ENCODE data around the gene PFKFB2.

Gene PFKFB2

GRCh38 chr1:207021876-207022596, 31.0 kb upstream of the PFKFB2 start:
- no peak for DNase-seq (ENCODE audit: low spot score)

DNA sequence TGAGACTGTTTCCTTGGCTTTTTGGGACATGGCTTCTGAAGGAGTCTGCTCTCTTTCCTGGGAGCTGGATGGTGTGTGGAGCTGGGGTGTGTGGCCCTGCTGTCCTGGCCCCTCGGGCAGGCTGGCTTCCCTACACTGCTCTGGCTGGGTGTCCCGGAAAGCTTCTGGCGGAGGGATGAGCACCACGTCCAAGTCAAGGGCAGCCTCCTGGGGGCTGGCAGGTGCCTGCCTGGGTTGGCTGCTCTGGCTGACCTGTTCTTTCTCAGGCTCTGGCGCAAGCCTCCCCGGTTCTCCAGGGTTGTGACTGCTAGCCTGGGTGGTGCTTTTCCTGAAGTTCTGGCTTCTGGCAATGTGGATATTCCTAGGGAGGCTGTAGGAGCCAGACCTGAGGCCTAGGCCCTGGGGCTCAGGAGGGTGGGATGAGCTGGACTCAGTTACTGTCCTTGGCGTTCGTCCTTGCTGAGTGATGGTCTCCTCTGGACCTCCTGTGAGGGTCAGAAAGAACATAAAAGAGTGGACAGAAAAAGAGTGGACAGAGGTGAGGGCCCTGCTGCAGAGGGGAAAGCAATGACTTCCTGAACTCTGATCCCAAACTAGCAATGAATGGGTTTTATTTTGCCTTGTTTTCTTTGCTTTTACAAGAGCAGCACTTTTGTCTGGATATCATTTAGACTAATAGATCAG, 29.9 kb upstream of the PFKFB2 start:
- no peak for DNase-seq (ENCODE audit: low spot score)

DNA sequence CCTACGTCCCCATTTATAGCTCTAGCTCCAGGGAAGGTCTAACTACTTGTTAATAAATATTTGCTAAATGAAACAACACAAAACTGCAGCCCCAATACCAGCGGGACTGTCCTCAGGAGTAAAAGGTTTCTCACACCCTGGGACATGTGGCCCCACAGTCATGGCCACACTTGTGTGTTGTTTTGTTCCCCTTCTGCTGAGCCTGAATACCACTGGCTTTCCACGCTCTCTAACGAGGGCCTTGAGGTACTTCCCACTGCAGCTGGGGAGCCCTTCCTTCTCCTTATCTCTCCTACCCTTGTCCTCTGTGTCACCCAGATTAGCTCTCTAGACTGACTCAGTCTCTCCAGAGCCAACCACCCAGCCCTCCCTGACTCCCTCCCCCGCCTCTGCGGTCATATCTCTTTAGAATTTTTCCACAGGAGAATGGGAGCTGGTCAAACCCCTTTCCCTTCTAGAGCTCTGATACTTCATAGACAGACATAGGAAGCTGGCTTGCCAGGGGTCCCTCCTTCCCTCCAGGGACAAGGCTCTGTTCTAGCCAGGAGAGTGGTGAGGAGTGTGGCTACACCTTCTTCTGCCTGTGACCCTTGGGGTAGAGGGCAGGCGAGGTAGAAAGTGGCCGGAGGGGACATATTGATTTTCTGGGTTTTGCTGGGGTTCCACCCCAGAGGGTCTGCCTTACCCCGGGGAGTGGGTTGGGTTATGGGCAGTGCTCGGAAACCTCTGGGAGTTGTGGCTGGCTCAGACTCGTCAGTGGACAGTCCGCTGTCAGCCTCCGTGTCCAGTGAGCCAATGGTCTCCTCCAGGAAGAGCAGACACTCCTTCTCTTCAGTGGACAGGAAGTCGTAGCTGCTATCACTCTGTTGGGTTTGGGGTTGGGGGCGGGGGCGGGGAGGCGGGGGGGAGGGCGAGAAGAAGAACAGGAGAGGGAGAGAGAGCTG, 28.6 kb upstream of the PFKFB2 start:
- DNase-seq (ENCODE audit: low spot score), result no peak

DNA sequence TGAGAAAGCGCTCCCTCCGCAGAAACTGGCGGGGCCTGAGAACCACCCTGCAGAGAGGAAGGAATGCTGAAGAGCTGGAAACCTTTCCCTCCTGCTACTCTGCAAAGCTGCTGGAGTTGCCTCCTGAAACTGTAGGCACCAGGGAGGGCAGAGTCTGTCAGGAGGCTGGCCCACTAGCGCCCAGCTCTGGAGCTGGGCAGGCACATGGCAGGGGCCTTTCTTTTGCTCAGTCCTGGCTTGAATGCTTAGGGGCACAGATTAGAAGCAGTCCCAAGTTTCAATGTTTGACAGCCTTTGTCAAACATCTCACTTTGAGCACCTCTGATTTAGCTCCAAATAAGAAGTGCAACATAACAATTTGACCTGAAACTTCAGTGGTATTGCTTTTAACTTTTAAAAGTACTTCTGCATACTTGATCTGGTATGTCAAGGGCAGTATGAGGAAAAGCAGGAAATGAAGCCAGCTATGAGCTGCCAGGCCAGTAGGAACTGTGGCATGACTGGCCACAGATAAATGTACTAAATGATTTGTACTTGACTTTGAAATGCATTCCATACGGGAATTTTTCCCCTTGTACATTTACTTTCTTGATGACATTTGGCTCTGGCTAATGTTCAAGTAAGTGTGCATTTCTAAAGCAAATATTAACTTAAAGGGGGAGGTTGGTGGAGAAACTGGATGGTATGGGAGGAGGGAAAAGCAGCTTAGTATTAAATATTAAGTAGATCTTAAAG, 27.8 kb upstream of the PFKFB2 start:
- no peak for DNase-seq (ENCODE audit: low spot score)

DNA sequence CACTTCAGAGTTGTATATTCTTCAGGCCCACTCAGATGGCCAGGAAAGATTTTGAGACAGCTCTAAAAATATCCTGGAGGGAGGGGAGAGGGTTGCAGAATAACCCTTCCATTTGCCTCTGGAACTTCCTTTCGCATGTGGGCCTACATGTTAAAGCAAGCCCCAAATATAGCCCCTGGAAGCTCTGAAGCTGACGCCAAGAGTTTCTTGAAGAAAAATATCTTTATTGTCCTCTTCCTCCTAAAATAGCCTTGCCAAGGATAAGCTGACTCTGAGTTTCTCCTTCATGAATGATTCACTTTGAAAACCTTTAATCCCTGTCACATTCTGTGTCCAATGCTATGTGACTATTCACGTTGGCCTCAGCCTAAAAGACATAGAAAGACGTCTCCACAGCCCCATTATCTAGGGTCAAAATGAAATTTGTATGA, 27.0 kb upstream of the PFKFB2 start:
- no peak for DNase-seq (ENCODE audit: low spot score)

DNA sequence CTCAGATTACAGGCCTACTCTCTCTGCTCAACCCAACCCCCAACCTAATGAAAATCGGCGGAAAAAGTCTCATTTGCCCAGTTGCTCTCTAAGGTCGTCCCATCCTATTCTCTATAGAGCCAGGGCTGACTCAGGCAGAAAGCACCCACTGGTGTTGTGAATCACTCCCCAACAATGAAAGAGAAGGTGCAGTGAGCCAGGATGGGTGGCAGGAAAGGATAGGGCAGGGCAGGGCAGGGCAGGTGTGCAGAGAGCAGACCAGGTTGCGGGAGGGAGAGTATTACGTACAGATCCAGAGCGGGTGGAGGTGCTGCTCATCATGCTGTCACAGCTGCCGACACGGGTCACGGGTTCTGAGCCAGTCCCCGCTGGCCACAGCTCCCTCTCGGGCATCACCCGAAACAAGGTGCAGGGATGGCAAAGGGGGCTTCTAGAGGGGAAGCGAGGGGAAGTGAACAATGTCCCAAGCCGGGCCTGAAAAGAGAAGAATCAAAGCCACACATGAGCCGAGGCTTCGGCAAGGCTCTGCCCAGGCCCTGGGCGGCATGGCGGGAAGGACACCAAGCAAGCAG, 25.8 kb upstream of the PFKFB2 start:
- DNase-seq (ENCODE audit: low spot score), result no peak

DNA sequence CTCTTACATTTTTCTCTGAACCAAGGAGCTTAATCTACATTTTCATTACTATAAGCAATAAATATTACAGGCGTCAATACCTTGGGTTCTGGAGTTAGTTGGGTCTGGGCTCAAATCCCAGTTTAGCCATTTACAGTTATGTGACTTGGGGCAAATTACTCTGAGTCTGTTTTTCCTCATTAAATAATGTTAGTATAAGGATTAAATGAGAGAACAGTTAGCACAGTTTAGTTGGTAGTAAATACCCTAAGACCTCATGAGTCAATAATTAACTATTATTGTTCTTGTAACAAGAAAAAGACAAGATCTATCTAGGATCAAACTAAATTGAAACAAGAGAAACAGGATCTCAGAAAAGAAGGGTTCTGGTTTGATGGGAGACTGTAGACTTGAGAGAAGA, 25.2 kb upstream of the PFKFB2 start:
- DNase-seq (ENCODE audit: low spot score), result no peak

DNA sequence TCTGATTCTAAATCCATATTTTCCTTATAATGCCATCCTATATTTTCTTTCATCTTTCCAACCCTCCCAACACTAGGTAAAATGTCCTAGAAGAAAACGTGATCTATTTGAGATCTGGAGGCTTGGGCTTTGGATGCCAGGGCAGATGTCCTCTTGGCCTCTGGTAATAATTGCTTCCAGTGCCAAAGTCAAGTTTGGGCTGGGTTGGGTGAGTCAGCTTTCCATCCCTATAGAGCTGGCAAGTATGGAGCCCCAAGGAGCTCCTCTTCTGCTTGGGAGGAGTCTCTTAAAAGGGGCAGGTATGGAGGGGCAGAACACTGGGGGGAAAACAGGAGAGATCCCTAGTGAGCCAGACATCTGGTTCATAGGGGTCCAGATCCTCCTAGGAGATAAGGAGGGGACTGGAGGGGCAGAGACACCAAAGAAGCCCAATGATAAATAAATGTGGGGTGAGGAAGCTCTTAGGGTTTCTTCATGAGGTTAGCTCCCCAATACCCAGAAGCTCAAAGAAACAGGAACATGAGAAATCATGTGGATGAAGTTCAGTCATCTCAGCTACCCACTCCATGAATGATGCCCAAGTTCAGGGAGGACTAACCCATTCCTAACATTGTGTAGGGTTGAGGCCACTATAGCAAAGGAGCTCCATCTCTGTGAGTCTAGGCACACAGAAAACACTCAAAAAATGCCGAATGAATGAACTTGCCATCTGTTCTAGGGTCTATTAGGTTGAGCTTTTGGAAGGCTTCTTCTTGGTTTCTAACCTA, 24.0 kb upstream of the PFKFB2 start:
- DNase-seq (ENCODE audit: low spot score), result no peak

- no peak for DNase-seq (ENCODE audit: low spot score)
Measured at GRCh38 chr1:207029701-207030521, 23.2 kb upstream of the PFKFB2 start.

GRCh38 chr1:207030522-207031009, 22.5 kb upstream of the PFKFB2 start:
- DNase-seq (ENCODE audit: low spot score), result no peak

DNA sequence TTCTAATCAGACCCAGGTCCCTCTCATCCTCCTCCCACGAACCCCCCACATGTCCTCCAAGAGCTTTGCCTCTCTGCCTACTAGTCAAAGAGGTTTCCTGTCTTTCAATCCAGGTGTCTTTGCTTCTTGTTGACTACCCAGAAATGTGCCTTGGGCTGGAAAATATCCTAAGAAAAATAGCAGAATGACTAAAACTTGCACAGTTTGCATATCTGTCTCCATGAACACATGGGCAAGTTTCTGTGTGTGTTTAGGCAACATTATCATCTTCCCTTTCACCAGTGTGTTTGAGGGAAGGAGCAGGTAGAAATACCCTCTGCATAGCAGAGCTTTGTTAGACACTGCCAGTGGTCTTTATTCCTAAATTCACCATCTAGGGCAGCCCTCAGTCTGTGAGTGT, 22.1 kb upstream of the PFKFB2 start:
- no peak for DNase-seq (ENCODE audit: low spot score)

DNA sequence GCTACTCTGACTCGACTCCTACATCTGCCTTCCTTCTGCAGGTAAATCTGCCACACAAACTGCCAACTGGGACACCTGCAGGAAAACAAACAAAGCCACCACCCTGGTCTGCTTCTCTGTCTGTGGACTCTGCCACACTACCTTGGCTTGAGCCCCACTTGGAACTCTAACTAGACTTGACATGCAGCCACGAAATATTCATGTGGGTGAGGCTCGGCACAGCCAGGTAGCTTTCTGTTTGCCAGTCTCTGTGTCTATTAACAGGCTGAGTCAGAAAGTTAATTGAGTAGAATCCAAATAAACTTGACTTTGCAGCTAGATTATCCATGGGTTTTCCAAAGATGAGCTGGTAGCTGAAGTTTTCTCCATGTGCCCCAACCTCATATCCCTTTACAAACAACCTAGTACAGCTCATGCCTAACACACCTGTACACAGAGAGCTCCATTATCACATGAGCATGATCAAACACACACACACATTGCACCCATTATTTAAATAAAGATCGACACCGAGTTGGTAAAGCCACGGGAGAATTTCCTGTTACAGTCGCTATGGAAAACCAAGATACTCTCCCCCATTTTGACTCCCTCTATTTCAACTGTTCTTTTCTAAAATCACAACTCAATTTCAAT, 21.3 kb upstream of the PFKFB2 start:
- no peak for DNase-seq (ENCODE audit: low spot score)

GRCh38 chr1:207032528-207033017, 20.5 kb upstream of the PFKFB2 start, which contains the start of gene C1orf116:
Gene C1orf116 (minus strand): TSS chr1:207032756. CDS start chr1:207027598, 5,158 bp downstream.
- DNase-seq (ENCODE audit: low spot score), result peak; percentile 55

DNA sequence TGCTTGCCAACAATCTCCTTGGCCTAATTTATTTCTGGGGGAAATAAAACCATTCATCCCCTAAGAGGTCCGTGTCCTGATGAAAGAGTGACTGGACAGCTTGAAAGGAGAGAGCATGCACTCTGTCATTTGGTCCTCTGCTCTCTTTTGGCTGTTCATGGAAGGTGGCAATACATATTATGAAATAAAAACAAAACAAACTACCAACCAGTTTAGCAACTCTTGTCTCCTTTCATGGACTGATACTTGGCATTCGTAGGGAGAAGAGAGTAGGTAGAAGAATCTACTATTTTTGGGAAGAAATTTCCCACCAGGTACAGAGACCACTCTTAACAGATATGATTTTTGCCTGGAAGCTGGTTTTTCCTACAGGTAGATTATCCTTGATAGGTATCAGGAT, 19.8 kb upstream of the PFKFB2 start:
- DNase-seq (ENCODE audit: low spot score), result no peak

- DNase-seq (ENCODE audit: low spot score), result no peak
Measured at GRCh38 chr1:207034208-207034607, 18.9 kb upstream of the PFKFB2 start.

DNA sequence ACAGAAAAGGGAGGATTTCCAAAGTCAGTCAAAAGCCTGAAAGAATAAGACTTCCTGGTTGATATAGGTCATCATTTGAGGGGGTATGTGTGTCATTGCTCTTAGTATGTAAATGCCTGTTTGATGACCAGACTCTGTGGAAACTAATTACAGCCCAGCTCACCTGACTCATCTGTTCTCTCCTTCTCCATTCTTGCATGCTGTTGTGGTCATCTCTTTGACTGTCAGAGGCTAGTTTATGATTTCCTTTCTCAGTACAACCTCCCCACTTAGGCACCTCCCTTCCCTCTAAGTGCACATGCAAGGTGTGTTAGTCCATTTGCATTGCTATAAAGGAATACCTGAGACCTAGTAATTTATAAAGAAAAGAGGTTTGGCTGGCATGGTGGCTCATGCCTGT, 18.1 kb upstream of the PFKFB2 start:
- no peak for DNase-seq (ENCODE audit: low spot score)

GRCh38 chr1:207035877-207036551, 17.1 kb upstream of the PFKFB2 start:
- no peak for DNase-seq (ENCODE audit: low spot score)

DNA sequence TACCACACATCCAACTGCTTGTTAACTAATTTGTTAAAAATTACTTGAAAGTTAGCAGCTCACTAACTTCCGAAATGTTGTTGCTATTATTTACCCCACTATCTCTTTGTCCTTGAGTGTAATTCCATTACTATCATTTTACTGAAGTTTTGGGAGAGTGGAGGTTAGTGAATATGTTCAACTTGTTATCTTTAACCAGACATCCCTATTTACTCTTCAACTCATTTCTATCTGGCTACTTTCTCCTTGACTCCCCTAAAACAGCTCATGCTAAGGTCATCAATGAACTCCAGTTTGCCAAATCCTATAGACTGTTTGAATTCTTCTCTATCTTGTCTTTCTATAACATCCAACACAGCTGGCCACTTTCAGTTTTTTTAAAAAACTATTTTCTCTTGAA, 16.2 kb upstream of the PFKFB2 start:
- DNase-seq (ENCODE audit: low spot score), result no peak
